Fibroblast of skin of back (primary cell): ENCODE measurements around the gene SYNDIG1L.

ENCODE experiments used
- DNase-seq: peaks from one replicate; pipeline ENCODE4 v3.0.0-alpha.2; 2013

SYNDIG1L gene

GRCh38 chr14:74429221-74429691, 3.2 kb upstream of the SYNDIG1L start:
- DNase-seq = no peak

- no peak for DNase-seq
Observed at GRCh38 chr14:74427651-74428050, 1.6 kb upstream of the SYNDIG1L start.

- DNase-seq = peak; percentile 25
Observed at GRCh38 chr14:74425525-74426201, 347 bp downstream of the SYNDIG1L start.

- no peak for DNase-seq
Observed at GRCh38 chr14:74424606-74425005, 1.4 kb downstream of the SYNDIG1L start.

- no peak for DNase-seq
Observed at GRCh38 chr14:74423246-74423645, 2.8 kb downstream of the SYNDIG1L start.

GRCh38 chr14:74421981-74422380, 4.0 kb downstream of the SYNDIG1L start:
- DNase-seq = no peak

GRCh38 chr14:74419086-74419485, 6.9 kb downstream of the SYNDIG1L start:
- no peak for DNase-seq

GRCh38 chr14:74418031-74418430, 8.0 kb downstream of the SYNDIG1L start:
- DNase-seq = no peak

GRCh38 chr14:74417611-74418010, 8.4 kb downstream of the SYNDIG1L start:
- no peak for DNase-seq

- no peak for DNase-seq
Observed at GRCh38 chr14:74417201-74417600, 8.8 kb downstream of the SYNDIG1L start.

GRCh38 chr14:74415115-74415437, 10.9 kb downstream of the SYNDIG1L start:
- no peak for DNase-seq

- peak; percentile 19 for DNase-seq
Observed at GRCh38 chr14:74414403-74415114, 11.5 kb downstream of the SYNDIG1L start.

GRCh38 chr14:74413627-74414026, 12.4 kb downstream of the SYNDIG1L start:
- no peak for DNase-seq

GRCh38 chr14:74412753-74413152, 13.3 kb downstream of the SYNDIG1L start:
- DNase-seq = no peak

- no peak for DNase-seq
Observed at GRCh38 chr14:74411671-74412070, 14.3 kb downstream of the SYNDIG1L start.

GRCh38 chr14:74409441-74409840, 16.6 kb downstream of the SYNDIG1L start:
- no peak for DNase-seq

GRCh38 chr14:74408870-74409269, 17.1 kb downstream of the SYNDIG1L start:
- DNase-seq = no peak

GRCh38 chr14:74407801-74408154, 18.2 kb downstream of the SYNDIG1L start:
- no peak for DNase-seq

GRCh38 chr14:74407021-74407800, 18.8 kb downstream of the SYNDIG1L start:
- no peak for DNase-seq

- no peak for DNase-seq
Observed at GRCh38 chr14:74405663-74406062, 20.3 kb downstream of the SYNDIG1L start.

- no peak for DNase-seq
Observed at GRCh38 chr14:74404435-74404834, 21.6 kb downstream of the SYNDIG1L start.

GRCh38 chr14:74403619-74404417, 22.2 kb downstream of the SYNDIG1L start:
- DNase-seq = no peak
